Sigmoid colon (tissue), 4 donors: ENCODE measurements around the gene NME4.

Experiments
- CTCF ChIP-seq, 4 experiments: fragments of 450-650 bp in 3 of 4; fragments of 200-600 bp in 1 of 4; IDR thresholded peaks; one replicate each; pipeline ENCODE4 v1.5.1; 2016 to 2019; ENCODE audit warnings: antibody characterized with exemption in 4 of 4, mild to moderate bottlenecking in 3 of 4, moderate library complexity in 2 of 4
- EP300 ChIP-seq, 4 donors: sonication (generic); formaldehyde crosslinking; IDR thresholded peaks; one replicate each; pipeline ENCODE4 v1.6.1; 2017; ENCODE audit warnings: antibody characterized with exemption in 4 of 4
- POLR2A ChIP-seq, 2 donors: fragments of 450-650 bp; IDR thresholded peaks; one replicate each; pipeline ENCODE4 v1.6.1; 2016; ENCODE audit warnings: antibody characterized with exemption in 2 of 2, mild to moderate bottlenecking in 2 of 2, moderate library complexity in 2 of 2
- POLR2AphosphoS5 ChIP-seq, 4 donors: sonication (generic); formaldehyde crosslinking; IDR thresholded peaks; one replicate each; pipeline ENCODE4 v1.6.1; 2017; ENCODE audit warnings: antibody characterized with exemption in 4 of 4

- TF ChIP-seq POLR2A (IDR thresholded peaks at IDR 0.05) (no peak), CTCF (IDR thresholded peaks at IDR 0.05) (no peak), POLR2AphosphoS5 (IDR thresholded peaks at IDR 0.05) (no peak), EP300 (IDR thresholded peaks at IDR 0.05) (no peak)
These were observed 45.0 kb upstream of the NME4 start for GRCh38 chr16:351804-352520.
